Stimulated activated naive CD8-positive, alpha-beta T cell treated with anti-CD3 and anti-CD28 coated beads, Interleukin-15, Interleukin-2, amounts not matched to agents 100 U/mL and 50 U/mL, for 24 hours (primary cell): ENCODE results near the gene KIRREL1.

ENCODE experiments used
- ATAC-seq: fragments of 150-1000 bp; cut with Tn5 transposase; one replicate; pipeline ENCODE4 v1.10.0; 2021
- DNase-seq: peaks from one replicate; pipeline ENCODE4 v3.0.0; 2021

The KIRREL1 gene

GRCh38 chr1:158075078-158075477 is 81.6 kb downstream of the KIRREL1 start:
- no peak for ATAC-seq

GRCh38 chr1:158076441-158076840 is 83.0 kb downstream of the KIRREL1 start:
- ATAC-seq (no peak), DNase-seq (no peak)

More at GRCh38 chr1:158075078-158075477, 81.6 kb downstream of the KIRREL1 start:
- DNase-seq, result no peak

- no peak for ATAC-seq
- no peak for DNase-seq
Measured at GRCh38 chr1:158077411-158078256, 84.2 kb downstream of the KIRREL1 start.

- ATAC-seq (no peak), DNase-seq (no peak)
Measured at GRCh38 chr1:158078569-158079080, 85.2 kb downstream of the KIRREL1 start.

GRCh38 chr1:158080066-158080465 is 86.6 kb downstream of the KIRREL1 start:
- no peak for ATAC-seq
- DNase-seq, result no peak

- no peak for ATAC-seq
- DNase-seq, result no peak
Measured at GRCh38 chr1:158084336-158084735, 90.9 kb downstream of the KIRREL1 start.

- ATAC-seq, result no peak
- DNase-seq, result no peak
Measured at GRCh38 chr1:158084747-158085146, 91.3 kb downstream of the KIRREL1 start.

GRCh38 chr1:158087320-158087927 is 94.0 kb downstream of the KIRREL1 start:
- ATAC-seq (peak; percentile 63), DNase-seq (peak; percentile 38)

- ATAC-seq (no peak), DNase-seq (no peak)
Measured at GRCh38 chr1:158089476-158089875, 96.0 kb downstream of the KIRREL1 start.

GRCh38 chr1:158089925-158090637 is 96.6 kb downstream of the KIRREL1 start:
- DNase-seq (no peak), ATAC-seq (no peak)

- no peak for ATAC-seq
Measured at GRCh38 chr1:158093376-158093775, 99.9 kb downstream of the KIRREL1 start.

GRCh38 chr1:158094571-158094970 is 101.1 kb downstream of the KIRREL1 start:
- ATAC-seq (no peak), DNase-seq (no peak)

More at GRCh38 chr1:158093376-158093775, 99.9 kb downstream of the KIRREL1 start:
- DNase-seq, result no peak

GRCh38 chr1:158095737-158096335 is 102.4 kb downstream of the KIRREL1 start:
- ATAC-seq (peak; percentile 52), DNase-seq (peak; percentile 24)

GRCh38 chr1:158098256-158098655 is 104.8 kb downstream of the KIRREL1 start:
- DNase-seq, result no peak
- ATAC-seq, result no peak

- DNase-seq, result no peak
- no peak for ATAC-seq
Measured at GRCh38 chr1:158099185-158099584, 105.7 kb downstream of the KIRREL1 start.

- ATAC-seq (no peak), DNase-seq (no peak)
Measured at GRCh38 chr1:158100498-158100897, 107.1 kb downstream of the KIRREL1 start.

GRCh38 chr1:158101455-158101854 is 108.0 kb downstream of the KIRREL1 start:
- DNase-seq, result no peak
- ATAC-seq, result no peak

- no peak for DNase-seq
- peak; percentile 65 for ATAC-seq
Measured at GRCh38 chr1:158101927-158102326, 108.5 kb downstream of the KIRREL1 start.

- DNase-seq (no peak), ATAC-seq (no peak)
Measured at GRCh38 chr1:158102881-158103674, 109.6 kb downstream of the KIRREL1 start.

GRCh38 chr1:158103861-158104522 is 110.5 kb downstream of the KIRREL1 start:
- ATAC-seq (no peak), DNase-seq (no peak)

GRCh38 chr1:158104891-158105290 is 111.4 kb downstream of the KIRREL1 start:
- DNase-seq, result no peak

More at GRCh38 chr1:158104891-158105290, 111.4 kb downstream of the KIRREL1 start:
- no peak for ATAC-seq
